AG04449 (cell line): ENCODE measurements around the gene CHCHD3.
"Not testable (repeated sequence)": the region's sequence is repeated elsewhere in the genome, so short reads cannot be mapped to it uniquely, and the experiment has no call there.

Experiments used
- CTCF ChIA-PET: fragments of 350-600 bp; formaldehyde crosslinking; extraction: SDS; loops from one replicate; lab custom pipeline; 2021; ENCODE audit warnings: antibody characterized with exemption; lab: Yijun Ruan, JAX
- POLR2A ChIA-PET: fragments of 400-600, 350-600 bp; formaldehyde crosslinking; extraction: SDS; loops from one replicate; lab custom pipeline; 2020; ENCODE audit warnings: antibody characterized with exemption, inconsistent platforms; lab: Yijun Ruan, JAX
- DNase-seq: peaks from one replicate; pipeline ENCODE4 v3.0.0-alpha.2; 2010; ENCODE audit warnings: low read depth, low spot score
- H3K4me3 ChIP-seq: 2 replicates; pipeline ENCODE4 v1.5.1; 2011; ENCODE audit warnings: low read depth, mild to moderate bottlenecking, control low read depth, low read length
- TF ChIP-seq, protein P1 (sequence below): IDR thresholded peaks from one replicate; pipeline ENCODE4 v1.5.1; 2011; ENCODE audit warnings: mild to moderate bottlenecking, moderate library complexity, low read length, control low read depth, inconsistent platforms; ENCODE audit not compliant: insufficient read depth; ENCODE audit errors: missing control alignments

The CHCHD3 gene

DNA sequence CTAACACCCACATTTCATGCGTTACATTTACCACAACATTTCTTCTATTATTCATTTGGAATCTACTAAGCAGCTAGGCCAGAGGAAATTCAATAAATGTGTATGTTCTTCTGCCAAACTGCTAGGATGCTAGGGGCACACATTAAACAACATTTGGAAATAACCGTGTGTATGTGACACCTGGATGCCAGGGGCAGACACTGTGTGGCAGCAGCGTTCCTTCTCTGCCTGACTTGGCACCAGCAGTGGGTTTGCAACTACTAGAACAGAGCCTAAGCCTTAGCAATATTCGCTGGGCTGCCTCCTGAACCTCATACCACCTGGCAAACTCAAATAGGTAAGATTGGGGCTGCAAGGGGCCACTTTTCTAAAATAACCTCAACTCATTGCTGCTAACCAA lies 182.1 kb downstream of the CHCHD3 start:
- TF ChIP-seq, protein P1, sequence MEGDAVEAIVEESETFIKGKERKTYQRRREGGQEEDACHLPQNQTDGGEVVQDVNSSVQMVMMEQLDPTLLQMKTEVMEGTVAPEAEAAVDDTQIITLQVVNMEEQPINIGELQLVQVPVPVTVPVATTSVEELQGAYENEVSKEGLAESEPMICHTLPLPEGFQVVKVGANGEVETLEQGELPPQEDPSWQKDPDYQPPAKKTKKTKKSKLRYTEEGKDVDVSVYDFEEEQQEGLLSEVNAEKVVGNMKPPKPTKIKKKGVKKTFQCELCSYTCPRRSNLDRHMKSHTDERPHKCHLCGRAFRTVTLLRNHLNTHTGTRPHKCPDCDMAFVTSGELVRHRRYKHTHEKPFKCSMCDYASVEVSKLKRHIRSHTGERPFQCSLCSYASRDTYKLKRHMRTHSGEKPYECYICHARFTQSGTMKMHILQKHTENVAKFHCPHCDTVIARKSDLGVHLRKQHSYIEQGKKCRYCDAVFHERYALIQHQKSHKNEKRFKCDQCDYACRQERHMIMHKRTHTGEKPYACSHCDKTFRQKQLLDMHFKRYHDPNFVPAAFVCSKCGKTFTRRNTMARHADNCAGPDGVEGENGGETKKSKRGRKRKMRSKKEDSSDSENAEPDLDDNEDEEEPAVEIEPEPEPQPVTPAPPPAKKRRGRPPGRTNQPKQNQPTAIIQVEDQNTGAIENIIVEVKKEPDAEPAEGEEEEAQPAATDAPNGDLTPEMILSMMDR: no peak
- POLR2A ChIA-PET: no interaction called here
- no peak for DNase-seq
- H3K4me3 ChIP-seq: no peak overlapping the region
- CTCF ChIA-PET: no interaction called here

DNA sequence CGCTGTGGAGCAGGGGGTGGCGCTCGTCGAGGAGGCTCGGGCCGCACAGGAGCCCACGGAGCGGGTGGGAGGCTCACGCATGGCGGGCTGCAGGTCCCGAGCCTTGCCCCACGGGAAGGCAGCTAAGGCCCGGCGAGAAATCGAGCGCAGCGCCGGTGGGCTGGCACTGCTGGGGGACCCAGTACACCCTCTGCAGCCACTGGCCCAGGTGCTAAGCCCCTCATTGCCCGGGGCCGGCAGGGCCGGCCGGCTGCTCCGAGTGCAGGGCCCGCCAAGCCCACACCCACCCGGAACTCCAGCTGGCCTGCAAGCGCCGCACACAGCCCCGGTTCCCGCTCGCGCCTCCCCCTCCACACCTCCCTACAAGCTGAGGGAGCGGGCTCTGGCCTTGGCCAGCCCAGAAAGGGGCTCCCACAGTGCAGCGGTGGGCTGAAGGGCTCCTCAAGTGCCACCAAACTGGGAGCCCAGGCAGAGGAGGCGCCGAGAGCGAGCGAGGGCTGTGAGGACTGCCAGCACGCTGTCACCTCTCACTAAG lies 183.2 kb downstream of the CHCHD3 start:
- DNase-seq, CTCF ChIA-PET, H3K4me3 ChIP-seq, POLR2A ChIA-PET: not testable (repeated sequence)

DNA sequence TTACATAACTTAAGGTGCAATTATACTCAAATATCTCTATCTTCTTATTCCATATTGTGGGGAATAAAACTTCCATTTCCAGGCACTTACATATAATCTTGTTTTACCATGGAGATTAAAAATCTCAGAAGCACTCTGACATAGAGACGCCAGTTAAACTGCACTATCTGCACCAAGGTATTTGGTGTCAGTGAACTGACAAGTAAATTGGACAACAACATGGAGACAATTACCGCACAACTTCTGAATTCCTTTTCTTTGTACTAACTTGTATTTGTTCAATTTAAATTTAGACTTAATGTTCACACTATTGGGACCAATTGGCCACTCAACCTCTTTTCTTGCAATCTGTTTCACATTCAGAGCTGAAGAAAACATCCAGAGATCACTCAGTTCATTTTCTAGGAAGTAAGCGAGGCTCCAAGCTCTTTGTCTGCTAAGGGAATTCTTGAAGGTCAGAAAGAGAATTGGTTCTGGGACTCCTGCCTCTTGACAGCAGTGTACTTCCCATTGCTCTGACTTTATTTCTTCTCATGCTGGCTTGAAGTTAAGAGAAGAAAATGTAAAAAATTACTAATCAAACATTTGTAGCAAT lies 184.7 kb downstream of the CHCHD3 start:
- H3K4me3 ChIP-seq: no peak overlapping the region
- DNase-seq: no peak
- ChIA-PET POLR2A (no interaction called here), CTCF (no interaction called here)
- TF ChIP-seq, protein P1: no peak

DNA sequence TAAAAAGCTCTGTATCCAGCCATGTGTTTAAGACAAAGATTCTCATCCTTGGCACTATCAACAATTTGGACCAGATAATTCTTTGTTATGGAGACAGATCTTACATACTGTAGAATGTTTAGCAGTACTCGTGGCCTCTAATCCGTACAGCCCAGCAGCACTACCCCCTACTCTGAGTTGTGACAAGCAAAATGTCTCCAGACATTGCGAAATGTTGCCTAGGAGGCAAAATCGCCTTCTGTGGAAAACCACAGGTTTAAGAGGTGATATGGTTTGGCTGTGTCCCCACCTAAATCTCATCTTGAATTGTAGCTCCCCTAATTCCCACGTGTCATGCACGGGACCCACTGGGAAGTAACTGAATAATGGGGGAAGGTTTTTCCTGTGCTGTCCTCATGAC lies 186.7 kb downstream of the CHCHD3 start:
- ChIA-PET CTCF (interaction anchor here (1.1 kb wide), 1 partner anchor 11 kb away, joined by 3 read pairs; no protein-coding TSS in a partner anchor), POLR2A (no interaction called here)
- H3K4me3 ChIP-seq: no peak overlapping the region
- DNase-seq: no peak
- TF ChIP-seq, protein P1: no peak

DNA sequence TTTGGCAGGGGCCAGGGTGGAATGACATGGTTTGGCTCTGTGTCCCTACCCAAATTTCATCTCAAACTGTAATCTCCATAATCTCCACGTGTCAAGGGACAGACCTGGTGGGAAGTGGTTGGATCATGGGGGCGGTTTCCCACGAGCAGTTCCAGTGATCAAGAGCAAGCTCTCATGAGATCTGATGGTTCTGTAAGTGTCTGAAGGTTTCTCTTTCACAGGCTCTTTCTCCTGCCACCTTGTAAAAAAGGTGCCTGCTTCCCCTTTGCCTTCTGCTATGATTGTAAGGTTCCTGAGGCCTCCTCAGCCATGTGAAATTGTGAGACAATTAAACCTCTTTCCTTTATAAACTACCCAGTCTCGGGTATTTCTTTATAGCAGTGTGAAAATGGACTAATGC lies 188.3 kb downstream of the CHCHD3 start:
- no peak overlapping the region for H3K4me3 ChIP-seq
- TF ChIP-seq, protein P1: no peak
- DNase-seq: no peak
- ChIA-PET POLR2A (no interaction called here), CTCF (interaction anchor here (1.1 kb wide), 1 partner anchor 13 kb away, joined by 3 read pairs; no protein-coding TSS in a partner anchor)

DNA sequence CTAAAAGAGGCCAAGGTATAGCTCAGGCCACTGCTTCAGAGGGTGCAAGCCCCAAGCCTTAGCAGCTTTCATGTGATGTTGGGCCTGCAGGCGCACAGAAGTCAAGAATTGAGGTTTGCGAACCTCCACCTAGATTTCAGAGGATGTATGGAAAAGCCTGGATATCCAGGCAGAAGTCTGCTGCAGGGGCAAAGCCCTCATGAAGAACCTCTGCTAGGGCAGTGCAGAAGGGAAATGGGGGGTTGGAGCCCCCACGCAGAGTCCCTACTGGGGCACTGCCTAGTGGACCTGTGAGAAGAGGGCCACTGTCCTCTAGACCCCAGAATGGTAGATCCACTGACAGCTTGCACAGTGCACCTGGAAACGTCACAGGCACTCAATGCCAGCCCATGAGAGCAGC lies 189.1 kb downstream of the CHCHD3 start:
- CTCF ChIA-PET: interaction anchor here (0.6 to 1.1 kb wide), 2 partner anchors 14 to 264 kb away, joined by 3 read pairs; no protein-coding TSS in a partner anchor

DNA sequence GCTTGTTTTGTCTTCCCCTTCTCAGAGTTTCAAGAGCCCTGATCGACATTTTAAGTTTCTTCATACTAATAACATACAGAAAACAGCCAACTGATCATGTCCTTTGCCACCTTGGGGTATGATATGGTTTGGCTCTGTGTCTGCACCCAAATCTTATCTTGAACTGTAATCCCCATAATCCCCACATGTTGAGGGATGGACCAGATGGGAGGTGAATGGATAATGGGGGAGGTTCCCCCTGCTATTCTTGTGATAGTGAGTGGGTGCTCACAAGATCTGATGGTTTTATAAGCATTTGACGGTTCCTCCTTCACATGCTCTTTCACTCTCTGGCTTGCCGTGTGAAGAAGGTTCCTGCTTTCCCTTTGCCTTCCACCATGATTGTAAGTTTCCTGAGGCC lies 190.3 kb downstream of the CHCHD3 start:
- ChIA-PET CTCF (no interaction called here), POLR2A (no interaction called here)
- TF ChIP-seq, protein P1: no peak
- DNase-seq: no peak
- H3K4me3 ChIP-seq: no peak overlapping the region

More for the DNA sequence above, 189.1 kb downstream of the CHCHD3 start:
- DNase-seq, H3K4me3 ChIP-seq, POLR2A ChIA-PET: not testable (repeated sequence)
